ENCODE results near the gene LCP2. TPM values are rescaled to one million over a fixed set of nuclear protein-coding genes. Genes with fewer than 3 reads are reported as not detected.

Gene LCP2
- total and polyA plus RNA-seq, 2 donors (not counting 1 experiment from before 2014, with no cell fraction given) = 11.7 to 13.9 TPM

- no peaks in the 10 kb centered on the region for H3K9me3 Mint-ChIP-seq (ENCODE audit: insufficient read depth)
- WGBS (ENCODE audit: insufficient coverage) = no CpG with 5 or more reads among the region's 1 CpG
- Histone ChIP-seq H3K9me3 (ENCODE audit: control extremely low read depth in 1 of 3, control insufficient read depth in 2 of 3, insufficient read depth in 1 of 3, low read length in 2 of 3) (no peaks in the 10 kb centered on the region), H4K20me1 (ENCODE audit: control insufficient read depth, insufficient read depth, low read length, poor library complexity, severe bottlenecking) (no peaks in the 10 kb centered on the region), H3K4me3 (ENCODE audit: control extremely low read depth in 1 of 5, extremely low read depth in 1 of 5, insufficient read depth in 1 of 5, low read depth in 2 of 5, low read length in 4 of 5) (no peak overlapping the region), H3K79me2 (ENCODE audit: control insufficient read depth, insufficient read depth, low read length) (no peaks in the 10 kb centered on the region), H3K27ac (ENCODE audit: low read length in 2 of 2) (no peak overlapping the region), H3K4me2 (replicated peaks; ENCODE audit: low read depth, low read length, poor library complexity, severe bottlenecking) (no peak overlapping the region), H2AFZ (ENCODE audit: insufficient read depth, low read depth, low read length, poor library complexity, severe bottlenecking) (no peak overlapping the region), H3K4me1 (ENCODE audit: control insufficient read depth in 2 of 2, insufficient read depth in 2 of 2, low read length in 2 of 2) (no peaks in the 10 kb centered on the region), H3K9ac (ENCODE audit: low read length) (no peak overlapping the region), H3K36me3 (replicated peaks in 1 of 2; ENCODE audit: control extremely low read depth in 1 of 2, control insufficient read depth in 1 of 2, extremely low read depth in 1 of 2, insufficient read depth in 2 of 2, low read length in 1 of 2) (no peaks in the 10 kb centered on the region), H3K27me3 (replicated peaks in 1 of 4; ENCODE audit: control extremely low read depth in 1 of 4, control insufficient read depth in 3 of 4, insufficient read depth in 4 of 4, low read length in 3 of 4) (no peaks in the 10 kb centered on the region)
- ATAC-seq (ENCODE audit: low read depth) (no peak), DNase-seq (no peak)
- TF ChIP-seq CTCF (IDR thresholded peaks at IDR 0.05) = no peak
- no peak for TF ChIP-seq EZH2 (IDR thresholded peaks at IDR 0.05; ENCODE audit: borderline replicate concordance, insufficient read depth, low read depth, low read length, poor library complexity, severe bottlenecking)
- no peaks in the 10 kb centered on the region for H3K27me3 Mint-ChIP-seq
- ChIA-PET POLR2A (no interaction called here), CTCF (interaction anchor here (1.2 to 3.4 kb wide), 3 partner anchors 12 to 183 kb away, joined by 3 to 8 read pairs (median 7); no protein-coding TSS in a partner anchor)
- H3K4me1 Mint-ChIP-seq = no peaks in the 10 kb centered on the region
- intact Hi-C loops (cut with micrococcal nuclease) = no loop called here
- no peak overlapping the region for H3K4me3 Mint-ChIP-seq
- H3K27ac Mint-ChIP-seq = no peak overlapping the region
These were observed 59.0 kb downstream of the LCP2 start for GRCh38 chr5:170238456-170239196.

All from B cell (primary cell).